GM19452 (cell line): ENCODE measurements around the gene AXIN1.

ENCODE experiments used
- ATAC-seq: cut with Tn5 transposase; IDR thresholded peaks from one replicate; pipeline ENCODE4 v1.9.1; 2021; ENCODE audit not compliant: unreplicated experiment

The AXIN1 gene

GRCh38 chr16:285146-286055 is 67.1 kb downstream of the AXIN1 start:
- no peak for ATAC-seq

GRCh38 chr16:284204-285120 is 68.1 kb downstream of the AXIN1 start:
- ATAC-seq = no peak

GRCh38 chr16:283033-283805 is 69.3 kb downstream of the AXIN1 start, which contains the start of gene PDIA2:
TSS of gene PDIA2 (plus strand) at chr16:283164. CDS start at chr16:283170, 6 bp downstream.
- no peak for ATAC-seq

DNA sequence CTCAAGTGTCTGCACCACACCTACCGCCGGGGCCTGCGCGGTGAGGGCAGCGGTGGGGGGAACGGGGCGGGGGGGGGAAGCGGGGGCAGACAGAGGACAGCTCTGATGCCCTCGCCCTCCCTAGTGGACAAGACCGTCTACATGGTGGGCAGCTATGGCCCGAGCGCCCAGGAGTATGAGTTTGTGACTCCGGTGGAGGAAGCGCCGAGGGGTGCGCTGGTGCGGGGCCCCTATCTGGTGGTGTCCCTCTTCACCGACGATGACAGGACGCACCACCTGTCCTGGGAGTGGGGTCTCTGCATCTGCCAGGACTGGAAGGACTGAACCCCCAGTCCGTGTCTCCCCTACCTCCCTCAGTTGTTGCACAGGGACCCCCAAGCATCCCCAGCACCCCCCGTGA is 70.0 kb downstream of the AXIN1 start:
- ATAC-seq = no peak

DNA sequence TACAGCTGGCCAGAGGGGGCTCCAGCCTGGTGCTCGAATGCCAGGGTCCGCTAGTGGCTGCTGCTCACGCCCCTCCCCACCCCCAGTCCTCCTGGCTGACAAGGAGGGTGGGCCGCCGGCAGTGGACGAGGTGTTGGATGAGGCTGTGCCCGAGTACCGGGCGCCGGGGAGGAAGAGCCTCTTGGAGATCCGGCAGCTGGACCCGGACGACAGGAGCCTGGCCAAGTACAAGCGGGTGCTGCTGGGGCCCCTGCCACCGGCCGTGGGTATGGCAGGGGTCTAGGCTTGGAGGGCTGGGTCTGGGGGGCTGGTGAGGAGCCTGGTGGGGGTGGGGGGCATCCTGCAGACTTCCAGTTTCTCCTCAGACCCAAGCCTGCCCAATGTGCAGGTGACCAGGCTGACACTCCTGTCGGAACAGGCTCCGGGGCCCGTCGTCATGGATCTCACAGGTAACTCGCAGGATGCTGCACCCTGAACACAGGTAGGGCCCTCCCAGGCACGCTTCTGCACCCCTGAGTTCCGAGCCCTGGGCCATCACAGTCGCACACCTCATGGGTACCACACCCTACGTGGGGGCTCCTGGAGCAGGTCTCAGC is 70.8 kb downstream of the AXIN1 start:
- no peak for ATAC-seq

DNA sequence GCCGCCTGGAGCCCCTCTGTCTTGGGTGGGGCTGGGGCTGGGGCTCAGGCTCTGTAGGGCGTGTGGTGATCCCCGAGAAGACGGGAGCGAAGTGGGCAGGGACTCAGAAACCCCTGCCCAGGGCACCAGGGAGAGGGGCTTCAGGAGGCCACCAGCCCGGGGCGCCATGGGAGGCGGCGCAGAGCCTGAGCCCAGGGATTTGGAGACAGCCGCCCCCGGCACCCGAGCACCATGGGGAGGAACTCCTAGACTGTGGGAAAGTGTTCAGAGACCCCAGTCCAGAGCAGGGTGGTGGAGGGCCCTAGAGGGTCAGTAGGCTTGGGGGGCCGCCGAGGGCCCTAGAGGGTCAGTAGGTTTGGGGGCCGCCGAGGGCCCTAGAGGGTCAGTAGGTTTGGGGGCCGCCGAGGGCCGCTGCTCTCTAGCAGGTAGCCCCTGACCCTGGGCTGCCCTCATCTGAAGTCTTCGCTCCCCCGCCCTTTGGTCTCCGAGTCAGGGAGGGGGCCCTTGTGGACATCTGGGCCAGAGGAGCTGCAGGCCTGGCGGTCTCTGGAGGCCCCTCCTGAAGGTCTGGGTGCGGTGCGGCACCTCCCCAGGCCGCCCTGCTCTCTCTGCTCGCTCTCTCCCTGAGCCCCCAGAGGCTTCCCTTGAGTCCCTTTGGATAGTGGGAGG is 71.4 kb downstream of the AXIN1 start:
- no peak for ATAC-seq

DNA sequence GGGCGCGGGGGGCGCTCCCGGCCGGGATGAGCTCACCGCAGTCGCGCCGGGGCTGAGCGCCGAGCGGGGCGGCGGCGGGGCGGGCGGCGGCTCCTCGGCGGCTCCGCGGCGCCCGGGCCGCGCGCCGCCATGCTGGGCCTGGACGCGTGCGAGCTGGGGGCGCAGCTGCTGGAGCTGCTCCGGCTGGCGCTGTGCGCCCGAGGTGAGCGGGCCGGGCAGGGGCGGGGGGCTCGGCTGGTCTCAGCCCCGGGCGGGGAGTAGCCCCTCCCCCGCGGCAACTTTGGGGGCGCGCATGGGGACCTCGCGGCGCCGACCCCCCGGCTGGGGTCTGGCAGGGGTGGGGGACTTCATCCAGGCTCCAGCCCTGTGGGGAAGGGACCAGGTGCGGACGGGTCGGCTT is 72.0 kb downstream of the AXIN1 start, which contains the start of gene ARHGDIG:
Gene ARHGDIG (plus strand): TSS at position 40 of the 400 bp plus-strand sequence. CDS start 90 bp downstream, at position 130.
- ATAC-seq = no peak

DNA sequence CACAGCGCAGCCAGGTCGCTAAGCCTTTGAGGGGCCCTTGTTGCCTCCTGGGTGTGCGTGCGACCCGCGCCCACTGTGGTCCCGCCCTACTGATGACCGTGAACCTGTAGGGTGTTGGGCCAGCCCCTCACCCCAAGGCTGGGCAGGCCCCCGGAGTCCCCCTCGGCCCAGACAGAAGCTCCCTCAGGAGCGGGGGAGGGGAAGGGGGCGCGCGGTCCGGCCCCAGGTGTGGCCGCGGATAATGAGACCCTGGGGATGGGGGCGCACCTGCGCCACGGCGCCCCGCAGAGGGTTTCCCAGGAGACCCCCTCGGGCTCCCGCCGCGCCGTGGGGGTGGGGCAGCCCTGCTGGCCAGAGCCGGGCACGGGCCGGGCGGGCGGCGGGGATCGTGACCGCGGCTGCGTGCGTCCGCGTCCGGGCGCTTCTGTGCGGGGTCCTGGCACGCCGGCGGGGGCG is 72.5 kb downstream of the AXIN1 start:
- no peak for ATAC-seq

DNA sequence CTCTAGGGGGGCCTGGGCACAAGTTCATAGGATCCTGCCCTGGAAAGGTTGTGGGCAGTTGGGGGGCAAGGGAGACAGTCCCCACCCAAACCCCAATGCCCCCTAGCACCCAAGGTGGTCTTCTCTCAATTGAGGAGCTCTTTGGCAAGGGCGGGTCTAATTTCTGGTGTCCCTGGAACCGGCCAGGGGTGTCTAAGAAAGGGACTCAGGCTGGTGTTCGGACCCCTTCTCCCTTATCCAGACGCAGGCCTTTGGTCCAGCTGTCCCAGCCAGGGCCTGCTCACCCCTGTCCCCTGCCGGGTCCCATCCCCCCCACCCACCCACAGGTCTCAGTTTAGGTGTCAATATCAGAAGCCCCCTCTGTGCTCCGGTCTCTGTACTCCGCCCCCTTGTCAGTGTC is 73.0 kb downstream of the AXIN1 start:
- no peak for ATAC-seq

GRCh38 chr16:278863-279366 is 73.6 kb downstream of the AXIN1 start:
- ATAC-seq = no peak

DNA sequence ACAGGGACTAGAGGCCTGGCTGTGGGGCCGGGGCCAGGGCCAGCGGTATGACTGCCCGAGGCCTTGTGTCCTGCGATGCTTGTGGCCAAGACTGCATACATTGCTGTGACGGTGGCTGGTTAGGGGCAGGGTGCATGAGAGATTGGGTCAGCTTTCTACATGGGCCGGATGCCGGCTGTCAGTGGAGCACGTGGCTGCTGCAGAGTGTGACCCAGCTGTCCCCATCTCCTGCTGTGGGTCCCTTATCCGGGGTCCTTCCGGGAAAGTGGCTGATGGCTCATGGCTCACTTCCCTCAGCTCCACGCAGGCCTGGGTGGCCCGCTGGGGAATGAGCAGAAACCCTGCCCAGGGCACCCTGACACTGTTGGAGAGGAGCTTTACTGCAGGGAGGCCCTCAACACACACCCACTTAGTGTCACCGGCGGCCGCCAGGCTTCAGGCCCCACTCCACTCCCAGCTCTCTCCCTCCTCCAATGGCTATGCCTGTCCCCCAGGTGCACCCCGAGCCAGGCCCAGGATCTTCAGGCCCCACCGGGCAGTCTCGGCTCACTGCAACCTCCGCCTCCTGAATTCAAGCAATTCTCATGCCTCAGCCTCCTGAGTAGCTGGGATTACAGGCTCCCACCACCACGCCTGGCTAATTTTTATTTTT is 76.0 kb downstream of the AXIN1 start:
- no peak for ATAC-seq

- no peak for ATAC-seq
Observed at GRCh38 chr16:275786-276232, 76.7 kb downstream of the AXIN1 start, which contains the start of gene RGS11. TSS of gene RGS11 (minus strand) at chr16:275944. CDS start at chr16:275911, 33 bp downstream.

- ATAC-seq = no peak
Observed at GRCh38 chr16:275041-275641, 77.4 kb downstream of the AXIN1 start.

GRCh38 chr16:273547-274421 is 78.7 kb downstream of the AXIN1 start:
- no peak for ATAC-seq

GRCh38 chr16:272633-273546 is 79.6 kb downstream of the AXIN1 start:
- no peak for ATAC-seq
